ENCODE measurements around the gene PLET1.

The PLET1 gene

DNA sequence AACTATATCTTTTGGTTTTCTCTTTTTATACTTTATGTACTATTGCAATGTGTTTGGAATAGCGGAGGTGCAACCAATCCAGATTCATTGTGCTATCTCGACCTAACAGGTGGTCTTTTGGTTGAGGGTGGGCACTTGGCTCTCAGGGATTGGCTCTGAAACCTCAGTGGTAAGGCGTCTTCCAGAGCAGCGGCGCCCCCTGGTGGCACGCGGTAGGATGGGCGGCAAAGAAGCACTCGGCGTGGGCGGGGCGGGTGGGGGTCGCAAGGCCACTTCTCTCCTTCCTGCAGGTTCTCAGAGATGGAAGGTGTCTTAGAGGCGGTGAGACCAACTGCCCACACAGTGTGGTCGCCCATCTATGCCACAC lies 19.2 kb upstream of the PLET1 start:
- H3K79me2 ChIP-seq (ENCODE audit: insufficient read depth, low read length) = no peaks in the 10 kb centered on the region
- H4K20me1 ChIP-seq (ENCODE audit: low read depth, low read length) = no peaks in the 10 kb centered on the region
- TF ChIP-seq, protein P1, sequence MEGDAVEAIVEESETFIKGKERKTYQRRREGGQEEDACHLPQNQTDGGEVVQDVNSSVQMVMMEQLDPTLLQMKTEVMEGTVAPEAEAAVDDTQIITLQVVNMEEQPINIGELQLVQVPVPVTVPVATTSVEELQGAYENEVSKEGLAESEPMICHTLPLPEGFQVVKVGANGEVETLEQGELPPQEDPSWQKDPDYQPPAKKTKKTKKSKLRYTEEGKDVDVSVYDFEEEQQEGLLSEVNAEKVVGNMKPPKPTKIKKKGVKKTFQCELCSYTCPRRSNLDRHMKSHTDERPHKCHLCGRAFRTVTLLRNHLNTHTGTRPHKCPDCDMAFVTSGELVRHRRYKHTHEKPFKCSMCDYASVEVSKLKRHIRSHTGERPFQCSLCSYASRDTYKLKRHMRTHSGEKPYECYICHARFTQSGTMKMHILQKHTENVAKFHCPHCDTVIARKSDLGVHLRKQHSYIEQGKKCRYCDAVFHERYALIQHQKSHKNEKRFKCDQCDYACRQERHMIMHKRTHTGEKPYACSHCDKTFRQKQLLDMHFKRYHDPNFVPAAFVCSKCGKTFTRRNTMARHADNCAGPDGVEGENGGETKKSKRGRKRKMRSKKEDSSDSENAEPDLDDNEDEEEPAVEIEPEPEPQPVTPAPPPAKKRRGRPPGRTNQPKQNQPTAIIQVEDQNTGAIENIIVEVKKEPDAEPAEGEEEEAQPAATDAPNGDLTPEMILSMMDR (IDR thresholded peaks at IDR 0.05; ENCODE audit: insufficient read depth, low read length, poor library complexity, severe bottlenecking) = peak; percentile 58
- no peak for TF ChIP-seq EZH2phosphoT487 (conservative IDR thresholded peaks at IDR 0.05; ENCODE audit: low read length)
- H3K27me3 ChIP-seq (ENCODE audit: low read length) = no peaks in the 10 kb centered on the region
- H3K36me3 ChIP-seq (ENCODE audit: low read length) = no peaks in the 10 kb centered on the region
- peak overlapping the region; percentile 53 for H3K9ac ChIP-seq (ENCODE audit: low read length)
- H3K9me2 ChIP-seq (replicated peaks; ENCODE audit: insufficient read depth, low read length) = no peaks in the 10 kb centered on the region
- H3K9me3 ChIP-seq (ENCODE audit: insufficient read depth, low read length) = no peaks in the 10 kb centered on the region
- peak overlapping the region; percentile 100 for H2AFZ ChIP-seq (ENCODE audit: low read depth, low read length, severe bottlenecking)
- no peaks in the 10 kb centered on the region for H3F3A ChIP-seq (ENCODE audit: insufficient read depth)
- H3K27ac ChIP-seq (ENCODE audit: low read depth, low read length) = no peak overlapping the region; the same call in 1 of the 2 replicates
- H3K4me3 ChIP-seq (ENCODE audit: insufficient read depth, low read length, poor library complexity, severe bottlenecking) = peak overlapping the region; percentile 47
- H3K4me2 ChIP-seq (ENCODE audit: low read depth, low read length, poor library complexity, severe bottlenecking) = peak overlapping the region; percentile 79

DNA sequence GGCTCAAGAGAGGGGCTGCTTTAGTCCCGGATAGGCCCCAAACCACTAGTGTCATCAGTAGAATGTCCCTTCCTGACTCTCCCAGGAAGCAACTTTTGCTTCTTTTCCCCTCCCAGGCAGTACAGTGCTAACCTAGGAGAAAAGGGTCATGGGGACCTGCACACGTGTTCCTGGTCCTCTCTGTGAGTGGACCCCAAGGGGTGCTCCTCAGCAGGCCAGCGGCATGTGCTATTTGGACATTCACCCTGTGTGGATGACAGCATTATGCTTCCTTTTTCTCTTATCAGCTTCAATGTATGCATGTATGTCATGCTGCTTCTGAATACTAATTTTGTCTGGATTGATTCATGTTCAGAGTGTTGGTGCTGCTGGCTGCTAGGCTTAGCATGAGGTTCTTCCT lies 18.1 kb upstream of the PLET1 start:
- Histone ChIP-seq H3F3A (ENCODE audit: insufficient read depth) (no peaks in the 10 kb centered on the region), H3K79me2 (ENCODE audit: insufficient read depth, low read length) (no peaks in the 10 kb centered on the region), H3K36me3 (ENCODE audit: low read length) (no peaks in the 10 kb centered on the region), H3K9ac (ENCODE audit: low read length) (no peak overlapping the region), H2AFZ (ENCODE audit: low read depth, low read length, severe bottlenecking) (no peak overlapping the region), H3K9me3 (ENCODE audit: insufficient read depth, low read length) (no peaks in the 10 kb centered on the region), H3K27me3 (ENCODE audit: low read length) (no peaks in the 10 kb centered on the region), H3K4me3 (ENCODE audit: insufficient read depth, low read length, poor library complexity, severe bottlenecking) (no peak overlapping the region), H4K20me1 (ENCODE audit: low read depth, low read length) (no peaks in the 10 kb centered on the region), H3K4me2 (ENCODE audit: low read depth, low read length, poor library complexity, severe bottlenecking) (no peak overlapping the region), H3K9me2 (replicated peaks; ENCODE audit: insufficient read depth, low read length) (no peaks in the 10 kb centered on the region), H3K27ac (ENCODE audit: low read depth, low read length) (no peak overlapping the region)
- TF ChIP-seq, protein P1 (IDR thresholded peaks at IDR 0.05; ENCODE audit: insufficient read depth, low read length, poor library complexity, severe bottlenecking) = no peak
- TF ChIP-seq EZH2phosphoT487 (conservative IDR thresholded peaks at IDR 0.05; ENCODE audit: low read length) = no peak

DNA sequence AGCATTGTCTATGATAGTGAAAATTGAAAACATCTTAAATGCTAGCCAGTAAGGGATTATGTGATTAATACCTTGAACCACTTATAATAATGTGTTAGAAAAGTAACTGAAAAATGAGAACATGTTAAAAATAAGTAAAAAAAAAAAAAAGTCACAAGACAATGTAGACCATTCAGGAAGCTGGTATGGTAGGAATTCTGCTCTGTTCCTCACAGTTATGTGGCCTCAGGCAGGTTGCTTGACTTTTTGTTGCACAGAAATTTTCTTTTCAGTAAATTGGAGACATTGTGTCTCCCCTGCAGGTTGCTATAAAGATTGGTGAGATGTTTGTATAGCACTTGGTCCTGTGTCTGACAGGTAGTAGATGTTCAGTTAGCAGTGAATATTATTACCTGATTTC lies 17.3 kb upstream of the PLET1 start:
- Histone ChIP-seq H3F3A (ENCODE audit: insufficient read depth) (no peaks in the 10 kb centered on the region), H3K4me3 (ENCODE audit: insufficient read depth, low read length, poor library complexity, severe bottlenecking) (no peak overlapping the region), H3K79me2 (ENCODE audit: insufficient read depth, low read length) (no peaks in the 10 kb centered on the region), H3K27me3 (ENCODE audit: low read length) (no peaks in the 10 kb centered on the region), H3K36me3 (ENCODE audit: low read length) (no peaks in the 10 kb centered on the region), H3K4me2 (ENCODE audit: low read depth, low read length, poor library complexity, severe bottlenecking) (no peak overlapping the region), H3K27ac (ENCODE audit: low read depth, low read length) (no peak overlapping the region), H3K9ac (ENCODE audit: low read length) (no peak overlapping the region), H3K9me2 (replicated peaks; ENCODE audit: insufficient read depth, low read length) (no peaks in the 10 kb centered on the region), H2AFZ (ENCODE audit: low read depth, low read length, severe bottlenecking) (no peak overlapping the region), H3K9me3 (ENCODE audit: insufficient read depth, low read length) (no peaks in the 10 kb centered on the region), H4K20me1 (ENCODE audit: low read depth, low read length) (no peaks in the 10 kb centered on the region)
- TF ChIP-seq, protein P1 (IDR thresholded peaks at IDR 0.05; ENCODE audit: insufficient read depth, low read length, poor library complexity, severe bottlenecking) = no peak

DNA sequence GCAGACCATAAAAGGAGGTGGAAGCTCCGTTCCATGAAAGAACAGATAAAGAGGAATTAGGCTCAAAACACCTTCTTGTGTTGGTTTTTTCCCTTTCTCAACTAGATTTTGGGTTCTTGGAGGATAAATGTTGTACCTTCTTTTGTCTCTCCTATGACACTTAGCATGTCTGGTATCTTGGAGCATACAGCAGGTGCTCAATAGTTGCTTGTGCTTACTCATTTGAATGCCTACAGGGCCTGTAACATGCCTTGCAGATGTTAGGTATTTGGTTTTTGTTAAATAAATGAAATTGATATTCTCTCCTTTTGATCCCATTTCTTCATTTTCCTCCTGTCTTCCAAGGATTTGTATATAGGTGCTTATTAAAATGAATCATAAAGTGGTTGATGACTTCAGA lies 16.4 kb upstream of the PLET1 start:
- no peak for TF ChIP-seq EZH2phosphoT487 (conservative IDR thresholded peaks at IDR 0.05; ENCODE audit: low read length)
- TF ChIP-seq, protein P1 (IDR thresholded peaks at IDR 0.05; ENCODE audit: insufficient read depth, low read length, poor library complexity, severe bottlenecking) = no peak
- H4K20me1 ChIP-seq (ENCODE audit: low read depth, low read length) = no peaks in the 10 kb centered on the region
- H3K9me2 ChIP-seq (replicated peaks; ENCODE audit: insufficient read depth, low read length) = no peaks in the 10 kb centered on the region
- no peak overlapping the region for H2AFZ ChIP-seq (ENCODE audit: low read depth, low read length, severe bottlenecking)
- H3K4me3 ChIP-seq (ENCODE audit: insufficient read depth, low read length, poor library complexity, severe bottlenecking) = no peak overlapping the region
- no peaks in the 10 kb centered on the region for H3K9me3 ChIP-seq (ENCODE audit: insufficient read depth, low read length)
- H3K27ac ChIP-seq (ENCODE audit: low read depth, low read length) = no peak overlapping the region
- H3K4me2 ChIP-seq (ENCODE audit: low read depth, low read length, poor library complexity, severe bottlenecking) = no peak overlapping the region
- H3F3A ChIP-seq (ENCODE audit: insufficient read depth) = no peaks in the 10 kb centered on the region
- H3K9ac ChIP-seq (ENCODE audit: low read length) = no peak overlapping the region
- no peaks in the 10 kb centered on the region for H3K27me3 ChIP-seq (ENCODE audit: low read length)
- H3K36me3 ChIP-seq (ENCODE audit: low read length) = no peaks in the 10 kb centered on the region
- no peaks in the 10 kb centered on the region for H3K79me2 ChIP-seq (ENCODE audit: insufficient read depth, low read length)
